ENCODE measurements around the gene GRID2.
"Not testable (repeated sequence)": the region's sequence is repeated elsewhere in the genome, so short reads cannot be mapped to it uniquely, and the experiment has no call there.

Gene GRID2

DNA sequence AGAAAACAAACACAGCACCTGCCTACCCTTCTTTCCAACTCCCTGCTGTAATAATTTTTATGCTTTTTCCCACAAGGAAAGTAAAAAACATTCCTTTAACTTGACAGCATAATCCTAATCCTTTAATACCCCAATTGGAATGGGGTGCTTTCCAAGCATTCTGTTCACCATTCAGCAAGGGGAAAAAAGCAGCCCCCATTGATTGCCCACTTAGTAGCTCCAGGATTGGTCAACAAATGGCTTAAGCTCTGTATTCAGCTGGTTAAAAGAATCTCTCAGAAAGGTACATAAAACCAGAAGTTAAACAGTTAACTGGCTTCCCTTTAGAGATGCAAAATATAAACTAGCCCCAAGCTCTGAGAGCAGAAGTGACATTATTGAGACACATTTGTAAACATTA, 1330.0 kb downstream of the GRID2 start:
- no peak for DNase-seq

DNA sequence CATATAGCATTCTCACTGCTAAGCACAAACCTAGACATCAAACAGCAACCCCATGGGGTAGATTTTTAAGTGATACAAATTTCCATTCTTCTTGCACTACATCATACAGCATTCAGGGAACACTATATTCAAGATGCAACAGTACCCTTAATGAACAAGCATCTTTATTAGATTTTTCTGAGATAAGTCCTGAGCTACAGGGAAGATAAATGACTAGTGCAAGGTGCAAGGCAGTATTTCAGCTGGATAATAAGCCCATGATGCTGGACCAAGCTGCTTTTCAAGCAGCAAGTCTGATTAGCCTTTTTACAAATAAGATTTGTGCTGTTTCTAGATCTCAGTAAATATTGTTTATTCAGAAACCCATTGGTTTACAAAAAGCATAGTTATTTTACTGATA, 1332.2 kb downstream of the GRID2 start:
- no peak for DNase-seq

DNA sequence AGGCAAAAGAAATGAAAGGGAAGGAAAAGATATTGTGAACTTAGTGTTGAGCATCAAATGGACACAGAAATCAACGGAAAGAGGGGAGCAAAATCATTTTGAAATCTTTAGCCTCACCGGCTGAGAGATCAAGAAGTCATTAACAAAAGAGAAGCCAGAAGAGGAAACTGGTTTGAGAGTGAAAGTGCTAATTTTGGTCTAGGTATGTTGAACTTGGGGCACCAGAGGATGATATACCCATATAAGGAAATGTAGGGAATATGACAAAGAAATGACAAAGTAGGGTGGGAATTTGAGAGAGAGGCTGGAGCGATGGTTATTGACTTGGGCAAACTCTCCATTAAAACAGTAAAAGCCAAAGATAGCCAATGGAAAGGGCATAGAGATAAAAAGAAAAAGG, 1341.4 kb downstream of the GRID2 start:
- no peak for DNase-seq

DNA sequence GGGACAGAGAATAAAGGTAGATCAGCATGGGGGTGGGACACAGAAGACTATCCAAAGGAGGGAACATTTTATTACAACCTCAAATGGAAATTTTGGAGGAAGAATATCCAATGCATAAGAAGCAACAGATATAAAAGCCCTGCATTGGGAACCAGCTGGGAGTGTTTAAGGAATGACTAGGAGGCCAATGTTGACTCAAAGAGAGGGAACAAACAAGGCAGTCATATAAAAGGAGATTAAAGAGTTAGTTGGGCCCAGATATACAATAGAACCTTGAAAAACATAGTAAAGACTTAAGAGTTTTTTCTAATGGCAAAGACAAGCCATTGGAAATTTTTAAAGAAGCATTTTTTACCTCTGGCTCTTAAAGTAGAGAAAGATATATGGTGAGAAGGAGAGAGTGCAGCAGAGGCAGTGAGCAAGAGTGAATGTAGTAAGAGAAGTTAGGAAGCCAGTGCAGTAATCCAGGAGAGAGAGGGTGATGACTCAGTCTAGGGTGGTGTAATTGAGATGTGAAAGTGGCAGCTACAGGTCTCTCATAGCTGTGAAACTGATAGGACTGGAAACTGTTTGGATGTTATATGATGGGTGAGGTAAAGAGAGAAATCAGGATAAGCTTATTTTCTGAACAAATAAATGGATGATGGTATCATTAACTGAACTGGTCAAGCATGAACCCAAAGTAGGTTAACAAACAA, 1342.6 kb downstream of the GRID2 start:
- no peak for DNase-seq

DNA sequence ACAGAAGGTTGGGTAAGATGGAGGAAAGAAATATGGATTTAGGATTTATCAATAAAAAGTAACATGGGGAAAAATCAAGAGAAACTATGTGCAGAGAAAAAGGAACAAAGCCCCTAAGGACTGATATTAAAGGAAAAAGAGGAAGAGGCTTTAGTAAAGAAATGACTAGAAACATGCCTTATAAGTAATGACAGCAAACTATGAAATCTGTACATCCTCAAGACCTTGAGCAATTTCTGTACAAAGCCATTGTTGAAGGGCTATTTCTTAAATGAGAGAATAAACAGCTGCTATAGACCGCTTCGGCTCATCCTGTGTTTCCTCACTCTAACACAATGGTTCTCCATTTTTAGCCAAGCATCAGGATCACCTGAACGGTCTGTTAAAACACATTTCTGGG, 1344.5 kb downstream of the GRID2 start:
- DNase-seq, result no peak

DNA sequence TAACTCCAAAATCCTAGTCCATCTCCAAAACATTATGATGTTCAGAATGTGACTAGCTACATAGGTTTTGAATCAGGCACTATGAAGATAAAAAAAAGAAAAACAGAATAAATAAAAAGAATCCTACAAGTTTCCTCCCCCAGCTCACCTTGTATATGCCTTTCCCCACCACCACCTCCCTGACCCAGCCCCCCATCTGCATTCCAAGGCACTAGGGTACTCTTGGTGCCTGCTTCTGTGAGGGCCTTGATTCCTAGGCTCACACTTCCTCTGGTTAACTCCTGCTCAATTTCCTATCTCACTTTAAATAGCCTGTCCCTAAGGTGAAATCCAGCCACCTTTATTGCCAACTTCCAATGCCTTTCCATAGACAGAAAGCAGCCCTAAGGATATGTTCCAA, 1346.1 kb downstream of the GRID2 start:
- DNase-seq, result no peak

DNA sequence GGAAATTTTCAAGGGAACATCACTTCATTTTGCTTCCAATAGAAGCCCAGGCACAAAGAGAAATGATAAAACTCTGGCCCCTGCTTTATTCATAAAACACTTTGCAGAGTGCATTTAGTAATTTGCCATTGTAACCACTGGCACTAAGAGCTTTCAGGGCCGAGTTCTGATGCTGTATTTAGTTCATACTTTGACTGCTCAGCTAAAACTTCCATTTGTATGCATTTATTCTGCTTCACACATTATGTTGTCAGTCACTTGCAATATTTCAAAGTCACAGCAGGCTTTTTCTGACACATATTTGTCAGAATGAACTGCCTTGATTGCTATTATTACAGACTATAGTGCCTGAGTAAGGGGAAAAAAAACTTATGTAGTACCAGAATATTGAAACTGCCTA, 1350.4 kb downstream of the GRID2 start:
- DNase-seq, result no peak

DNA sequence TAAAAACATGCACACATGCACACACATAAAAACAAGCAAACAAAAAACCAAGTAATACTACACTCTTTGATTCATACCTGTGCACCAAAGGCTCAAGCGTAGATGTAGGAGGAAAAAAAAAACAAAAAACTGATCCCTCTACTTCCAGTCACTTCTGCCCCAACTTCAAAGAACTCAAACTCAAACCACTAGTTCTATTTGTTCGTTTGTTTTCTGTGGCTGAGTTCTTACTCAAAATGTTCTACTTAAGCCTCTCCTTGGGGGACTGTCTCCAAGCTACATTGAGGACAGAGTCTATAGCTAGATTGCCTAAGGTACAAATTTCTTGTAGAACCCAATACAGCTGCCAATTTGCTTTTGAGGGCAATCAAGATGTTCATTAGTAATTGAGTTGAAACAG, 1353.8 kb downstream of the GRID2 start:
- no peak for DNase-seq

DNA sequence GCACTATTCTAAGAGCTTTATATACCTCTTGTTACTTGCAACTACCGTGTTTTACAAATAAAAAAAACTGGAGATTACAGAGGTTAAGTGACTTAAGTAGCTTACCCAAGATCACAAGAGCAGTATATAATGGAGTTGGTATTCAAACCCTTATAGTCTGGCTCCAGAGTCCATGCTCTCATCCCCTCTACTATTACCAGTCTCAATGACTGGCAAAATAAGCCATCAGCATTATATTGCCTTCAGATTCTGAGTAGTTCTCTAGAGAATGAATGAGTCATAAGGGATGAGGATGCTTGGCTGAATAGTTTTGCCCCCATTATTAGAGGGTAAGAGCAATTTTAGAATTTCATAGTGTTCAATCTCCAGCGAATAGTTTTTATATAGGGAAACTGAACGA, 1354.7 kb downstream of the GRID2 start:
- no peak for DNase-seq

DNA sequence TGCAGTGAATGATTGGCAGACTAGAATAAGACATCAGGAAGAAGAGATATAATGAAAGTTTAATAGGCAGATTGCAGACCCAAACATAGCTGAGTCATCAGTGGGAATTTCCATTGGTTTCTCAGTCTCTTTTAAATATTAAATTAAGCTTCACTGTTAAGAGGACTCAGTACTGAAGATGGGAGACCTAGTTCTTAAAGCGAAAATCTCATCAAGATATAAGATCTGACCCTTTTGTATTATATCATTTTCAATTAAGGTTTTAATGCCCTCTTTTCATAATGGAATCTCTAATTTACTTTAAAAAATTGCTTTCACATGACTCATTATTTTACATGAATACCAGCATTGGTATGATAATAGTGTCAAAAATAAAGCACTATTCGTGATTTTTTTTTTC, 1355.9 kb downstream of the GRID2 start:
- no peak for DNase-seq

DNA sequence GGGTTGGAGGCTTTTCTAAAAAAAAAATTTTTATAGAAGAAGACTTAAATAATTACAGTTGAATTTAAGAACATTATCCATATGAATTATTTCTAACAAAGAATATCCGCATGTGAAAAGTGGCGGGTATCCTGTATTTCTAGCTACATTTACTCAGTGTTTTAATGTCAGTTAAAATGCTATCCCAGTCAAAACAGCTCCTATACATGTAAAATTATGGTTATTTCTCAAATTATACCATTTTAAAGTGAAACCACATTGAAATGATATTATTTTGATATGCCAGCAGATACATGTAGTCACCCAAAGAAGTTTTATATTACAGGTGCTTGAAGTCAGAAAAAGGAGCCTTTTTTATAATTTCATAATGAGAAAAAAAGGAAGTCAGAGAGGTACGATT, 1356.3 kb downstream of the GRID2 start:
- DNase-seq, result no peak

DNA sequence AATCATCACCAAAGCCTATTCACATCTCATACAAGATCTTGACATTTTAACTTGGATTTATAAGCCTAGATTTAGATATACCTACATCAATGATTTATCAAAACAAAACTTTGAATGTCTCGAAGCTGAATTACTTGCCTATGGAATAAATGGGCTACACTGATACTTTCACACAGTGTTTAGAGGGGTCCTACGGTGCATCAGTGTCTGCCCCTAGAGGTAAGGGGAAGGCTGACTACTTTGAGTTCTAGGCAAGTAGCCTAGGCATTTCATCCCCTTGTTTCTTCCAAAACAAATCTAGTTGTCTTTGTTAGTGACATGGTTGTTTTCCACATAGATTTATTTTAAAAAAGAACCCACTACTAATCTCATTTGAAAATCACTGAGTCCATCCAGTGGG, 1366.7 kb downstream of the GRID2 start:
- DNase-seq, result no peak

DNA sequence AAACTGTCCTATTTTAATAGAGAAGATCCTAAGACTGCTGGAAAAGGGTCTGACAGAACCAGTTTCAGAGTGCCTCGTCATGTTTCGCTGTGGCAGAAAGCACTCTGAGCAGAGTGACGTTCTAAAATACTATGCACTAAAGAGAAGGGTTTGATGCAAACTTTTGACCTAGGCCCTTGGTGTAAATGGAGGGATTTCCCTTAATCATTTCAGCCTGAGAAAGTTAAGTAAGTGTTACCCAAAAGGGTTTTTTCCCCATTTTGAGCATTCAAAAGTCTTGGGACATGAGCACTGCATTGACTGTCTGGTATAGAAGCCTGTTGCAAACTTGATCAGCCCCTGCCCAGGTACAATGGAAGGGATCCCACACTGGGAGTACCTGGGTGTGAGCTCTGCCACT, 1367.3 kb downstream of the GRID2 start:
- DNase-seq, result no peak

DNA sequence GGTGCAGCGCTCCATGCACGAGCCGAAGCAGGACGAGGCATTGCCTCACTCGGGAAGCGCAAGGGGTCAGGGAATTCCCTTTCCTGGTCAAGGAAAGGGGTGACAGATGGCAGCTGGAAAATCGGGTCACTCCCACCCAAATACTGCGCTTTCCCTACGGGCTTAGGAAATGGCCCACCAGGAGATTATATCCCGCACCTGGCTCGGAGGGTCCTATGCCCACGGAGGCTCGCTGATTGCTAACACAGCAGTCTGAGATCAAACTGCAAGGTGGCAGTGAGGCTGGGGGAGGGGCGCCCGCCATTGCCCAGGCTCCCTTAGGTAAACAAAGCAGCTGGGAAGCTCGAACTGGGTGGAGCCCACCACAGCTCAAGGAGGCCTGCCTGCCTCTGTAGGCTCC, 1373.2 kb downstream of the GRID2 start:
- not testable (repeated sequence) for DNase-seq

DNA sequence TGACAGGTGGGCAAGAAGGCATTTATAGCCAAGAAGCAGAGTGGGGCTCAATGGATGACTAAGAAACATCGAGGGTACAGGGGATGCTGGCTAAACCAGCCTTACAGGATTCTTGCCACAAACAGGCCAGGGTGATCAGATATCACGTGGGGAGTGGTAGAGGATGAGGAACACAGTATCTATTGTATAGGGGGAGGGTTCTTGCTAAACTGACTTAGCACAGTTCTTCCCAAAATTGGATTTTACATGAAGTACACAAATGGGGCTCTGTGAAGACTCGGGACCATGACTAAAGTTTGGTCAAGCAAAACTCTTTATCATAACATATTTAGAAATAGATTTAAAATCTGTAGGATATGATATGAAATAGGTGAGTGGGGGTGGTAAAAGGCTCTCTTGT, 1380.8 kb downstream of the GRID2 start:
- no peak for DNase-seq

DNA sequence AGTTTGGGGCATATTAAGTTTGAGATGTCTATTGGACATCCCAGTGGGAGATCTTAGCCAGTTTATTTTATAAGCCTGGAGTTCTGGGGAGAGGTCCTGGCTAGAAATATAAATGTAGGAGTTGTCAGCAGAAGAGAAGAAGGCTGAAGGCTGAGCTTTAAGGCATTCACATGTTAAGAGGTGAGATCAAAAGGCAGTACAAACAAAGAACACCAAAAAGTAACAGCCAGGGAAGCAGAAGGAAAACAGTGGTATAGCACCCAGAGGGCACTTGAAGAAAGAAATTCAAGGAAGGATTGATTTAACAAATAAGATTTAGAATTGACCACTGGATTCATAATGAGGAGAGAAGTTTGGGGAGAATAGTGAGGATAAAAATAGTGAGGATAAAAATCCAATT, 1383.5 kb downstream of the GRID2 start:
- no peak for DNase-seq

DNA sequence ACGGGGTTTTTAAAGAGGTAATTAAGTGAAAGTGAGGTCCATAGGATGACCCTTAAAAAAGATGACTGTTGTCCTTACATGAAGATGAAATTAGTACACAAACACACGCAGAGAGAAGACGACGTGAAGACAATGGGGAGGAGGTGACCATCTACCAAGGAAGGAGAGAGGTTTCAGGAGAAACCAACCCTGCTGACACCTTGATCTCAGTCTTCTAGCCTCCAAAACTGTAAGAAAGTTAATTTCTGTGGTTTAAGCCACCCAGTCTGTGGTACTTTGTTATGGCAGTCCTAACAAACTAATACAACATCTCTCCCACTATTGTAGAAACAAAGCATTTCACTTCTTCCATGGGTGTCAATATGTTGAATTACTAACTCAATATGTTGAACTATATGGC, 1385.2 kb downstream of the GRID2 start:
- DNase-seq, result no peak

DNA sequence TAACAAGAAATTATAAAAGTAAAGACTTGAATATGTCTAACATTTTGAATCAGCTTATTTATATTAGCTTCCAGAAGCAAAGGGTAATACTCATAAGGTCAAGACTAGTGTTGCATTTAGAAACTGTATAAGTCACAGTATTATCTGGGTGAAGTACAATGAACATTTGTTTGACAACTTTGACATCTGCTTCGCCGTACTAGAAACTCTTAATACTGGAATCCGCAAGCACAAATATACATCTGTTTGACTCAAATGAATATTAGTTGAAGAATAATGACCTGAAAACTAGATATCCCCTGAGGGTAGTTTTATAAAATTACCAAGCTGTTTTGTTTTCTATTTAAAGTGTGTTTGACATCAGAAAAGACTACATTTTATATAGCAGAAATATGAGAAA, 1389.4 kb downstream of the GRID2 start:
- DNase-seq, result no peak

DNA sequence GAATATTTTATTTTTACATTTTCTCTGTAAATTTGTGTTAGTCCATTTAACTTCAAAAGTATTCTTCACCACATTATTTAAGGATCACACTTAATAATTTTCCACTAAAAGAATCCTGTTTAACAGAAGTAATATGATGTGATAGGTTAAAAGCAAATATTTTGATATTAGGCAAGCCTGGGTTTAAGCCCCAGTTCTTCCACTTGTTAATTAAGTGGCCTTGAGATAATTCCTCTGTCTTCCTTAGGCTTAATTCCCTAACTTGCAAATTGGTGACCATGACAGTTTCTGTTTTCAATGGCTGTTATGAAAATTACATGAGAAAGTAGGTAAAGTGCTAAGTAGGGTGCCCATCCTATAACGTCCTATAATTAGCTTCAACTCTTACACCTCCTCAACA, 1394.9 kb downstream of the GRID2 start:
- no peak for DNase-seq

DNA sequence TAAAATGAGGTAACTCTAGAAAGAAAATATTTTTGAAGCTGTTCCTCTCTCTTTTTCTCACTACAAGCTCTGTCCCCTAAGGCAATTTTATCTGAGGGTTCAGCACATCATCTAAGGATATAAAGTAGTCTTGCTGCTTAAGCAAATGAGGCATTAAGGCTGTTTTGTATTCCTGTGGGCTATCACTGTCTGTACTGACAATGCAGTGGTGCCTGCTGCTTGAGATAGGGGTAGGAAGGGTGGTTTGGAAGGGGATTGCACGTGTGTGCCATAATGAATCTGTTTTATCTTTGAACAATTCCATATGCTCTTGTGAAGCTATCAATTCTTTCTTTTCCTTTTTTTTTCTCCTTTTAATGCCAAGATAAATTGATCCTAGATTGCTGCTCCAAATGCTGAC, 1396.8 kb downstream of the GRID2 start:
- DNase-seq, result no peak

DNA sequence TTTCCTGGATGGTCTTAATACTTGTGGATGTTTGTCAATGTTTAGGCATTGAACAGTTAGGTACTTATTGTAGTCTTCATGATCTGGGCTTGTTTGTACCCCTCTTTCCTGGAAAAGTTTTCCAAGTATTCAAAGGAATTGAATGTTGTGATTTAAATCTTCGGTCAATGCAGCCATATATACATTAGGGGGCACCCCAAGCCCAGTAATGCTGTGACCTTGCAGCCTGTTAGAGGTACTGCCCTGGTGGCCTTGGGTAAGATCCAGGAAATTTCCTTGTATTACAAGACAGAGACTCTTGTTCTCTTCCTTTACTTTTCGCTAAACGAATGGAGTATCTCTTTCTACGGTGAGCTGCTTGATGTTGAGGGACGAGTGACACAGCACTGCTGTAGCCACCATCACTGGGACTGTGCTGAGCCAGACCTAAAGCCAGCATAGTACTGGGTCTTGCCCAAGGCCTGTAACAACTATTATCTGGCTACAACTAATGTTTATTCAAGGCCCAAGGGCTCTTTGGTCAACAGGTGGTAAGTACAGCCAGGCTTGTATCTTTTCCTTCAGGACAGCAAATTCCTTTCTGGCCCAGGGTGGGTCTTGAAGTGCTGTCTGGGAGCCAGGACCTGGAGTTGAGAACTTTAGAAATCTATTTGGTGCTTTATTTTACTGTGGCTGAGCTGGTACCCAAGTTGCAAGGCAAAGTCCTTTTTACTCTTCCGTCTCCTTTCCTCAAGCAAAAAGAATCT, 1406.5 kb downstream of the GRID2 start:
- DNase-seq, result no peak

DNA sequence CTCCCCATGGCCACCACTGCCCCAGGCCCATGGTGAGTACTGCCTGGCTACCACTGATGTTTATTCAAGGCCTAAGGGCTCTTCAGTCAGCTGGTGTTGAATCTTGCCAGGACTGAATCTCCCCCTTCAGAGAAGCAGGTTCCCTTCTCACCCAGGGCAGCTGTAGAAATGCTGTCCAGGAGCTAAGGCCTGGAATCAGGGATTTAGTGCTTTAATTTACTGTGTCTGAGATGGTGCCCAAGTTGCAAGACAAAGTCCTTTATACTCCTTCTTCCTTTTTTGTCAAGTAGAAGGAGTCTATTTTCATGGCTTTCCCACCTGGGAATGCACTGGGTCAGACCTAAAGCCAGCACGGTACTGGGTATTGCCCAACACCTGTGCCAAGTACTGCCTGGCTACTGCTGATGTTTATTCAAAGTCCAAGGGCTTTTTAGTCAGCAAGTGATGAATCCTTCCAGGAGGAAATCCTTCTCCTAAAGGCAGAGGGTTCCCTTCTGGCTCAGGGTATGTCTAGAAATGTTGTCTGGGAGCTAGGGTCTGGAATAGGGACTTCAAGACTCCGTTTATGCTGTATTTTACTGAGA, 1407.2 kb downstream of the GRID2 start:
- DNase-seq, result no peak

DNA sequence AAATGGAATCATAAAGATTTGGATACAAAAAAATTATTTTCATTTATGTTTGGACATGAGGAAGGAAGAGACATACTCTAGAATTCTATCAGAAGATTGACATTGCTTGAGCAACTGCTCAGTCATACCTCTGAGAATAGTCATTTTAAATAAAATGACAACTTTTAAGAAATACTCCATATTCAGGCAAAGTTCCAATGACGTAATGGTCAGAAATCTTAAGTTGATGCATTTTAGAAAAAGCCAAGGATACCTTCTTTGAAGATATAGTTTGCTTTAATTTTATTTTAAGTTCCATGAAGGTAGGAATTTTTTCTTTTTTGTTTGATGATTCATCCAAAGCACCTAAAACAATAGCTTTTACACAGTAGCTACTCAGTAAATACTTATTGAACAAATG, 1414.5 kb downstream of the GRID2 start:
- no peak for DNase-seq

DNA sequence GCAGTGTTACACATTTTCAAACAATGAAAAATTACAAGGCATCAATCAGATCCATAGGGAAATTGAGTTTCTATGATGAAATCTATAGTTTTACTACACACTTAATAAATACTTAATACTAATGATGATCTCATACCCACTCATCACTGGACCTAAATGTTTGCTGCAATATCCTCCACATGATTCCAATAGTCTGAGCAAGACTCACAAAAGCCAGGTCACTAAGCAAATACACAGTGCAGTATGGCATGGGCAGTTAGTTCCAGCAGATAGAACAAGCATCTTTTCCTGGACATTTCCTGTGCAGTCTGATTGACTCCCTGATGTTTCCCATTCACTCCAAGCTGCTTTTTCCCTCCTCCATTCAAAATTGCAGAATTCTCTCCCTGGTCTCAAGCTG, 1415.8 kb downstream of the GRID2 start:
- no peak for DNase-seq

DNA sequence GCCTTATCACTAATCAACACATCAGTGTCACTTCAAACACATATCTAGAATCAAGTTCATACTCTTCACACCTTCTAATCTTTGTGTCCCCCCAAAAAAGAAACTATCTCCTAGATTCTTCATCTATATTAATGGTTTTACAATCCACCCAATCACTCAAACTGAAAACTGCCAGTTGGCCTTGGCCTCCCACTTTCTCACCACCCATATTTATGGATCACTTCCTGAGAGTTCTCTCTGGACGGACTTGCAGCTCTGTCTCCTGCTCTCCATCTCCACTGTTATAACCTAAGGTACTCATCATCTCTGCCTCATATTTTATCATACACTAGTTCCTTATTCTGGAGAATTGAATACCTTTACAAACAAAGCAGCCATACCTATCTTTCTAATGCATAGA, 1418.7 kb downstream of the GRID2 start:
- no peak for DNase-seq
